ENCODE results near the gene ZNF213. TPM values are rescaled to one million over a fixed set of nuclear protein-coding genes. Genes with fewer than 3 reads are reported as not detected.

The ZNF213 gene
- polyA plus RNA-seq, 3 donors, result 1.5 to 2.6 (median 1.8) TPM

DNA sequence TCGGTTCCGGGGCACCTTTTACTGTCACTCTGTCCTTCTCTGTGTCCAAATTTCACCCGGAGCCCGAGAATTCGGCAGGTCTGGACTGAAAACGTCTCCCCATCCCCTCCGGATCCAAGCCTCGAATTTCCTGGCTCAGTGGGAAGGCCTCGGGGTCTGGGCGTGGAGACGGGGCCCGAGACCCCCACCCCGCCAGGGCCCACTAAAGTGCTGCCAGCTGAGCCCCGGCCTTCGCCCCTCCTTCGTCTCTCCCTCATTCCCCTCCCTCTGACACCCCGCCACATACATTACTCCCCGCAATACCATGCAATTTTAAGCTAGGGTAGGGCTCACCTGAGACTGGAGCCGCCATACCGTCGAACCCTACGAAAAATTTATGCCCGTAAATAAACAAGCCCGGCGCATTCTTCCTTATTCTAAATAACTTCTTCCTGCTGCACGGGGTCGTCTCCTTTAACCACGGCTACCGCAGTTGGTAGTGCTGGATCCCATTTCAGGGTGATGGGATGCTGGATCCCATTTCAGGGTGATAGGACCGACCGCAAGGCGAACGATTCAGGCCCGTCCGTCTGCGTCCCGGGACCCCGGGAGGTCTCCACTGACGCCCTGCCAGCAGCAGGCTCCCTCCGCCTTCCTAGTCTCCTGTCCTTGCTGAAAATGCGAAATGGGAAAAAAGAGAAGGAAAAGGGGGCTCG, 48.8 kb downstream of the ZNF213 start:
- peaks cover 77 to 100% of the 10 kb centered on the region in 2 donors for H3K27me3 ChIP-seq (ENCODE audit: control insufficient read depth in 2 of 2, insufficient read depth in 2 of 2, low read length in 2 of 2)
- H2AFZ ChIP-seq (ENCODE audit: insufficient read depth, low read depth, low read length, poor library complexity, severe bottlenecking), result peak overlapping the region; percentile 77
- H3K9me3 ChIP-seq (replicated peaks in 1 of 2; ENCODE audit: control insufficient read depth in 1 of 2, insufficient read depth in 1 of 2, low read length in 2 of 2), result peaks cover 0 to 58% of the 10 kb centered on the region in 2 donors
- DNase-seq, result no peak
- peak overlapping the region in 2 of 3 experiments; percentile 36 to 63 for H3K4me3 ChIP-seq (replicated peaks in 1 of 3; ENCODE audit: low read depth in 2 of 3, low read length in 3 of 3)
- Mint-ChIP-seq H3K4me1 (peaks cover 28% of the 10 kb centered on the region), H3K27me3 (ENCODE audit: low read depth in 3 of 3) (peaks cover 91 to 100% (median 98%) of the 10 kb centered on the region in 3 donors), H3K9me3 (peaks cover 8 to 60% (median 45%) of the 10 kb centered on the region in 7 donors), H3K36me3 (peaks cover 15 to 16% of the 10 kb centered on the region in 2 donors), H3K27ac (no peak overlapping the region), H3K4me3 (peak overlapping the region; percentile 72 to 95)
- intact Hi-C loops (cut with micrococcal nuclease), result no loop called here
- H3K79me2 ChIP-seq (ENCODE audit: insufficient read depth, low read length), result no peaks in the 10 kb centered on the region
- TF ChIP-seq, protein P1, sequence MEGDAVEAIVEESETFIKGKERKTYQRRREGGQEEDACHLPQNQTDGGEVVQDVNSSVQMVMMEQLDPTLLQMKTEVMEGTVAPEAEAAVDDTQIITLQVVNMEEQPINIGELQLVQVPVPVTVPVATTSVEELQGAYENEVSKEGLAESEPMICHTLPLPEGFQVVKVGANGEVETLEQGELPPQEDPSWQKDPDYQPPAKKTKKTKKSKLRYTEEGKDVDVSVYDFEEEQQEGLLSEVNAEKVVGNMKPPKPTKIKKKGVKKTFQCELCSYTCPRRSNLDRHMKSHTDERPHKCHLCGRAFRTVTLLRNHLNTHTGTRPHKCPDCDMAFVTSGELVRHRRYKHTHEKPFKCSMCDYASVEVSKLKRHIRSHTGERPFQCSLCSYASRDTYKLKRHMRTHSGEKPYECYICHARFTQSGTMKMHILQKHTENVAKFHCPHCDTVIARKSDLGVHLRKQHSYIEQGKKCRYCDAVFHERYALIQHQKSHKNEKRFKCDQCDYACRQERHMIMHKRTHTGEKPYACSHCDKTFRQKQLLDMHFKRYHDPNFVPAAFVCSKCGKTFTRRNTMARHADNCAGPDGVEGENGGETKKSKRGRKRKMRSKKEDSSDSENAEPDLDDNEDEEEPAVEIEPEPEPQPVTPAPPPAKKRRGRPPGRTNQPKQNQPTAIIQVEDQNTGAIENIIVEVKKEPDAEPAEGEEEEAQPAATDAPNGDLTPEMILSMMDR (IDR thresholded peaks at IDR 0.05), result no peak
- H3K4me1 ChIP-seq (ENCODE audit: control insufficient read depth in 1 of 2, insufficient read depth in 2 of 2, low read length in 2 of 2), result peaks cover 19 to 22% of the 10 kb centered on the region in 2 donors
- WGBS (ENCODE audit: insufficient coverage), result 7% methylated on average over 24 of the region's 42 CpGs
- peak overlapping the region; percentile 73 for H3K4me2 ChIP-seq (replicated peaks; ENCODE audit: extremely low read depth, low read length, poor library complexity, severe bottlenecking)
- no peaks in the 10 kb centered on the region for H3K36me3 ChIP-seq (replicated peaks in 1 of 2; ENCODE audit: control insufficient read depth in 1 of 2, insufficient read depth in 2 of 2, low read length in 2 of 2)
- H3K9ac ChIP-seq (ENCODE audit: insufficient read depth, low read length, poor library complexity, severe bottlenecking), result no peak overlapping the region
- H4K20me1 ChIP-seq (ENCODE audit: insufficient read depth, low read length), result no peaks in the 10 kb centered on the region
- no peak overlapping the region for H3K27ac ChIP-seq (ENCODE audit: low read depth in 1 of 2, low read length in 2 of 2)

DNA sequence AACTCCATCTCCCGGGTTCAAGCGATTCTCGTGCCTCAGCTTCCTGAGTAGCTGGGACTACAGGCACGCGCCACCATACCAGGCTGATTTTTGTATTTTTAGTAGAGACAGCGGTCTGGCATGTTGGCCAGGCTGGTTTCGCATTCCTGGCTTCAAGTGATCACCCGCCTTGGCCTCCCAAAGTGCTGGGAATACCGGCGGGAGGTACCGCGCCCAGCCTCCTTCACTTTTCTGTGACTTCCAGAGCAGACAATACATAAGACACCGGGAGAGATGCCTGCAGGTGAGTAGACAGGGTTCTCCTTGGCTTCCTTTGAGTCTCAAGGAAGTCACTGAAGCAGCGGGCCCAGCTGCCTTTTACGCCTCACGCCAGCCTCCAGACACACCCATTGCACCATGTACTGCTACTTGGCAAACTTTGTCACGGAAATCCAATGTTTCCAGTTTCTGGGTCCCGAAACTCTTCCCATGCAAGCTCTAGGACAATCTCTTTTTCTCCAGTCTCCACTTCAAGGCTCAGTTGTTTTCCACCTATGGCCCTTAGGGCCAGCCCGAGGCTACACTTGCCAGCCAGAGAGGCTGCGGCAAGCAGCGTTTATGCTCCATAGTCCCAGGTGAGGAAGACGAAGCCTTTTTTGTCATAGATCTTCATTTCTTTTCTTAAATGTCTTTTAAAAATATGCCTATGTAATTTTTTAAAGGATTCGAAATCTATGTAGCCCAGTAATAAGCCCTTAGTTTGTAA, 52.3 kb downstream of the ZNF213 start:
- H3K9me3 Mint-ChIP-seq, result peaks cover 10 to 75% (median 68%) of the 10 kb centered on the region in 7 donors
- peak overlapping the region in 1 of 2 donors; percentile 83 for H3K4me3 Mint-ChIP-seq
- TF ChIP-seq, protein P1 (IDR thresholded peaks at IDR 0.05), result no peak
- Histone ChIP-seq H4K20me1 (ENCODE audit: insufficient read depth, low read length) (no peaks in the 10 kb centered on the region), H3K4me1 (ENCODE audit: control insufficient read depth in 1 of 2, insufficient read depth in 2 of 2, low read length in 2 of 2) (peaks cover 30 to 36% of the 10 kb centered on the region in 2 donors), H3K27me3 (ENCODE audit: control insufficient read depth in 2 of 2, insufficient read depth in 2 of 2, low read length in 2 of 2) (peaks cover 86 to 100% of the 10 kb centered on the region in 2 donors), H3K27ac (ENCODE audit: low read depth in 1 of 2, low read length in 2 of 2) (no peak overlapping the region), H3K9ac (ENCODE audit: insufficient read depth, low read length, poor library complexity, severe bottlenecking) (no peak overlapping the region), H3K36me3 (replicated peaks in 1 of 2; ENCODE audit: control insufficient read depth in 1 of 2, insufficient read depth in 2 of 2, low read length in 2 of 2) (no peaks in the 10 kb centered on the region), H3K4me2 (replicated peaks; ENCODE audit: extremely low read depth, low read length, poor library complexity, severe bottlenecking) (no peak overlapping the region), H3K4me3 (replicated peaks in 1 of 3; ENCODE audit: low read depth in 2 of 3, low read length in 3 of 3) (no peak overlapping the region), H3K9me3 (replicated peaks in 1 of 2; ENCODE audit: control insufficient read depth in 1 of 2, insufficient read depth in 1 of 2, low read length in 2 of 2) (peaks cover 6 to 69% of the 10 kb centered on the region in 2 donors), H2AFZ (ENCODE audit: insufficient read depth, low read depth, low read length, poor library complexity, severe bottlenecking) (no peak overlapping the region), H3K79me2 (ENCODE audit: insufficient read depth, low read length) (no peaks in the 10 kb centered on the region)
- H3K27ac Mint-ChIP-seq, result no peak overlapping the region
- H3K4me1 Mint-ChIP-seq, result peaks cover 49% of the 10 kb centered on the region
- intact Hi-C loops (cut with micrococcal nuclease), result no loop called here
- peaks cover 93 to 100% (median 98%) of the 10 kb centered on the region in 3 donors for H3K27me3 Mint-ChIP-seq (ENCODE audit: low read depth in 3 of 3)
- 86% methylated on average over 17 of the region's 23 CpGs for WGBS (ENCODE audit: insufficient coverage)
- no peak for DNase-seq
- peaks cover 23 to 28% of the 10 kb centered on the region in 2 donors for H3K36me3 Mint-ChIP-seq

Measured in CD14-positive monocyte (primary cell).